Pulmonary artery endothelial cell (primary cell): Measurements from ENCODE around the gene KIDINS220. TPM values are rescaled to one million over a fixed set of nuclear protein-coding genes. Genes with fewer than 3 reads are reported as not detected.

Experiments used
- DNase-seq: peaks from one replicate; pipeline ENCODE4 v3.0.0-alpha.2; 2011; ENCODE audit warnings: low read depth, low spot score
- total RNA-seq: library from RNA; depleted of rRNA; stranded (reverse); fragments of >200 nt; gene quantifications from 2 replicates; pipeline ENCODE4 v1.2.3, GENCODE V29; 2014

Gene KIDINS220
- total RNA-seq, 1 donor from 2014 or later, result 43.3 TPM

GRCh38 chr2:8851811-8852560 lies 14.6 kb upstream of the KIDINS220 start:
- DNase-seq, result no peak

- no peak for DNase-seq
These were observed 13.6 kb upstream of the KIDINS220 start for GRCh38 chr2:8850845-8851487.

GRCh38 chr2:8849327-8849726 lies 11.9 kb upstream of the KIDINS220 start:
- no peak for DNase-seq

GRCh38 chr2:8848328-8849100 lies 11.1 kb upstream of the KIDINS220 start:
- no peak for DNase-seq

- DNase-seq, result no peak
These were observed 10.0 kb upstream of the KIDINS220 start for GRCh38 chr2:8847400-8847799.

- DNase-seq, result no peak
These were observed 4.5 kb upstream of the KIDINS220 start for GRCh38 chr2:8841932-8842331.

- DNase-seq, result no peak
These were observed 3.2 kb upstream of the KIDINS220 start for GRCh38 chr2:8840475-8841091.

- no peak for DNase-seq
These were observed 2.0 kb upstream of the KIDINS220 start for GRCh38 chr2:8839189-8839965.

- DNase-seq, result no peak
These were observed 355 bp upstream of the KIDINS220 start for GRCh38 chr2:8837795-8838140.

GRCh38 chr2:8835279-8835678 lies 2.1 kb downstream of the KIDINS220 start:
- no peak for DNase-seq

- DNase-seq, result no peak
These were observed 3.6 kb downstream of the KIDINS220 start for GRCh38 chr2:8833853-8834252.

GRCh38 chr2:8831516-8831915 lies 5.9 kb downstream of the KIDINS220 start:
- DNase-seq, result no peak

- no peak for DNase-seq
These were observed 9.7 kb downstream of the KIDINS220 start for GRCh38 chr2:8827729-8828128.

- DNase-seq, result no peak
These were observed 15.2 kb downstream of the KIDINS220 start for GRCh38 chr2:8822218-8822617.

- DNase-seq, result no peak
These were observed 15.9 kb downstream of the KIDINS220 start for GRCh38 chr2:8821276-8822217.

- no peak for DNase-seq
These were observed 17.5 kb downstream of the KIDINS220 start for GRCh38 chr2:8819948-8820347.

GRCh38 chr2:8819194-8819593 lies 18.2 kb downstream of the KIDINS220 start:
- no peak for DNase-seq

- no peak for DNase-seq
These were observed 20.2 kb downstream of the KIDINS220 start for GRCh38 chr2:8817221-8817620.

GRCh38 chr2:8806885-8807704 lies 30.3 kb downstream of the KIDINS220 start:
- no peak for DNase-seq
